GM19452 (cell line): Measurements from ENCODE around the gene EMP3.
"Not testable (repeated sequence)": the region's sequence is repeated elsewhere in the genome, so short reads cannot be mapped to it uniquely, and the experiment has no call there.

Experiments
- ATAC-seq: cut with Tn5 transposase; IDR thresholded peaks from one replicate; pipeline ENCODE4 v1.9.1; 2021; ENCODE audit not compliant: unreplicated experiment

Gene EMP3

GRCh38 chr19:48344892-48345291, 19.5 kb downstream of the EMP3 start:
- no peak for ATAC-seq

GRCh38 chr19:48346191-48346590, 20.8 kb downstream of the EMP3 start:
- ATAC-seq: no peak

- ATAC-seq: no peak
These were observed 22.7 kb downstream of the EMP3 start for GRCh38 chr19:48348045-48348444.

GRCh38 chr19:48348737-48349136, 23.4 kb downstream of the EMP3 start:
- ATAC-seq: no peak

GRCh38 chr19:48350856-48351255, 25.5 kb downstream of the EMP3 start:
- ATAC-seq: no peak

- no peak for ATAC-seq
These were observed 26.0 kb downstream of the EMP3 start for GRCh38 chr19:48351341-48351752.

GRCh38 chr19:48353677-48354076, 28.3 kb downstream of the EMP3 start:
- ATAC-seq: no peak

- ATAC-seq: no peak
These were observed 29.1 kb downstream of the EMP3 start for GRCh38 chr19:48354332-48354992.

GRCh38 chr19:48355365-48355954, 30.1 kb downstream of the EMP3 start:
- ATAC-seq: no peak

- no peak for ATAC-seq
These were observed 33.8 kb downstream of the EMP3 start for GRCh38 chr19:48359123-48359522.

- no peak for ATAC-seq
These were observed 36.6 kb downstream of the EMP3 start for GRCh38 chr19:48361912-48362311.

- ATAC-seq: peak; percentile 61
These were observed 37.6 kb downstream of the EMP3 start for GRCh38 chr19:48362716-48363499.

- peak; percentile 9 for ATAC-seq
These were observed 38.1 kb downstream of the EMP3 start for GRCh38 chr19:48363500-48363809.

- peak; percentile 82 for ATAC-seq
These were observed 38.7 kb downstream of the EMP3 start, which contains the start of the genes SYNGR4 and TMEM143 for GRCh38 chr19:48363810-48364597. TSS of gene SYNGR4 (plus strand) at chr19:48364367. CDS start at chr19:48365843, 1,476 bp downstream. TSS of gene TMEM143 (minus strand) at chr19:48363940. CDS start at chr19:48363920, 20 bp downstream.

- ATAC-seq: no peak
These were observed 39.4 kb downstream of the EMP3 start for GRCh38 chr19:48364598-48365348.

GRCh38 chr19:48365602-48366001, 40.2 kb downstream of the EMP3 start:
- ATAC-seq: no peak

GRCh38 chr19:48367855-48368254, 42.5 kb downstream of the EMP3 start:
- ATAC-seq: no peak

GRCh38 chr19:48368936-48369335, 43.6 kb downstream of the EMP3 start:
- ATAC-seq: no peak

GRCh38 chr19:48370955-48371354, 45.6 kb downstream of the EMP3 start:
- ATAC-seq: no peak

- ATAC-seq: no peak
These were observed 46.0 kb downstream of the EMP3 start for GRCh38 chr19:48371367-48371766.

GRCh38 chr19:48371771-48372170, 46.4 kb downstream of the EMP3 start:
- not testable (repeated sequence) for ATAC-seq
